ENCODE measurements around the gene CRPPA. TPM values are rescaled to one million over a fixed set of nuclear protein-coding genes. Genes with fewer than 3 reads are reported as not detected.

Gene CRPPA
- total RNA-seq, 1 experiment from 2014 or later: 2.4 TPM

GRCh38 chr7:16416289-16417282 lies 4.8 kb downstream of the CRPPA start:
- intact Hi-C loops (cut with micrococcal nuclease; ENCODE audit: unreplicated experiment) (no loop called here), in situ Hi-C loops (cut with HindIII; ENCODE audit: low pct_unique_long_range_greater_than_20kb, low sequenced_read_pairs) (no loop called here)
- CTCF ChIA-PET: no interaction called here
- Histone ChIP-seq H3K4me1 (ENCODE audit: control insufficient read depth, insufficient read depth, low read length) (peaks cover 5% of the 10 kb centered on the region), H3K9me3 (ENCODE audit: control insufficient read depth, insufficient read depth, low read depth, low read length) (no peaks in the 10 kb centered on the region), H3K4me3 (ENCODE audit: low read depth in 2 of 2, low read length in 2 of 2) (no peak overlapping the region), H3K36me3 (ENCODE audit: control insufficient read depth, insufficient read depth, low read length) (no peaks in the 10 kb centered on the region), H3K27me3 (ENCODE audit: control insufficient read depth, insufficient read depth, low read length) (no peaks in the 10 kb centered on the region), H3K27ac (ENCODE audit: low read length) (no peak overlapping the region)
- DNase-seq (ENCODE audit: low read depth, low spot score) (no peak), ATAC-seq (peak; percentile 23; the same call in 1 of the 2 replicates)
- POLR2A ChIA-PET: interaction anchor here (0.7 kb wide), 1 partner anchor 155 kb away, joined by 5 read pairs; no protein-coding TSS in a partner anchor
- TF ChIP-seq TCF7L2 (IDR thresholded peaks at IDR 0.05; ENCODE audit: low read depth, low read length): peak; percentile 54
- TF ChIP-seq POLR2AphosphoS5 (IDR thresholded peaks at IDR 0.05; ENCODE audit: low read depth, low read length): peak; percentile 47; the same call in 1 of the 2 replicates
- TF ChIP-seq SIN3A (IDR thresholded peaks at IDR 0.05; ENCODE audit: borderline replicate concordance, insufficient read depth, low read depth, low read length): no peak
- no TSS peak for BruUV-seq (replicated peaks)

- ATAC-seq (no peak), DNase-seq (ENCODE audit: low read depth, low spot score) (no peak)
- H3K4me1 ChIP-seq (ENCODE audit: control insufficient read depth, insufficient read depth, low read length): no peaks in the 10 kb centered on the region
- ChIA-PET POLR2A (no interaction called here), CTCF (no interaction called here)
- no peaks in the 10 kb centered on the region for H3K9me3 ChIP-seq (ENCODE audit: control insufficient read depth, insufficient read depth, low read depth, low read length)
- H3K36me3 ChIP-seq (ENCODE audit: control insufficient read depth, insufficient read depth, low read length): no peaks in the 10 kb centered on the region
- no peak overlapping the region for H3K27ac ChIP-seq (ENCODE audit: low read length)
- in situ Hi-C loops (cut with HindIII; ENCODE audit: low pct_unique_long_range_greater_than_20kb, low sequenced_read_pairs) (no loop called here), intact Hi-C loops (cut with micrococcal nuclease; ENCODE audit: unreplicated experiment) (no loop called here)
- TF ChIP-seq POLR2AphosphoS5 (IDR thresholded peaks at IDR 0.05; ENCODE audit: low read depth, low read length): no peak
- no peak for TF ChIP-seq CTCF (IDR thresholded peaks at IDR 0.05)
- TF ChIP-seq SIN3A (IDR thresholded peaks at IDR 0.05; ENCODE audit: borderline replicate concordance, insufficient read depth, low read depth, low read length): no peak
- TF ChIP-seq TCF7L2 (IDR thresholded peaks at IDR 0.05; ENCODE audit: low read depth, low read length): no peak
- TF ChIP-seq REST (IDR thresholded peaks at IDR 0.05; ENCODE audit: insufficient read depth in 1 of 2, low read depth in 2 of 2, low read length in 1 of 2): no peak
- no peak overlapping the region for H3K4me3 ChIP-seq (ENCODE audit: low read depth in 2 of 2, low read length in 2 of 2)
- no peaks in the 10 kb centered on the region for H3K27me3 ChIP-seq (ENCODE audit: control insufficient read depth, insufficient read depth, low read length)
- no TSS peak for BruUV-seq (replicated peaks)
Observed at GRCh38 chr7:16412274-16413254, 8.8 kb downstream of the CRPPA start.
